ENCODE results near the gene RITA1. TPM values are rescaled to one million over a fixed set of nuclear protein-coding genes. Genes with fewer than 3 reads are reported as not detected.

RITA1 gene
- total and polyA plus RNA-seq, 4 donors = 10.6 to 18.1 (median 14.9) TPM

- H3K9ac ChIP-seq (ENCODE audit: low read depth in 1 of 2, low read length in 2 of 2) = no peak overlapping the region
- H3K27ac ChIP-seq (ENCODE audit: low read depth in 1 of 2, low read length in 2 of 2) = no peak overlapping the region
- DNase-seq (ENCODE audit: low spot score) = no peak
- peaks cover 2 to 38% (median 26%) of the 10 kb centered on the region in 4 donors for H3K36me3 ChIP-seq (ENCODE audit: control insufficient read depth in 4 of 4, insufficient read depth in 3 of 4, low read depth in 1 of 4, low read length in 3 of 4)
- TF ChIP-seq, protein P1, sequence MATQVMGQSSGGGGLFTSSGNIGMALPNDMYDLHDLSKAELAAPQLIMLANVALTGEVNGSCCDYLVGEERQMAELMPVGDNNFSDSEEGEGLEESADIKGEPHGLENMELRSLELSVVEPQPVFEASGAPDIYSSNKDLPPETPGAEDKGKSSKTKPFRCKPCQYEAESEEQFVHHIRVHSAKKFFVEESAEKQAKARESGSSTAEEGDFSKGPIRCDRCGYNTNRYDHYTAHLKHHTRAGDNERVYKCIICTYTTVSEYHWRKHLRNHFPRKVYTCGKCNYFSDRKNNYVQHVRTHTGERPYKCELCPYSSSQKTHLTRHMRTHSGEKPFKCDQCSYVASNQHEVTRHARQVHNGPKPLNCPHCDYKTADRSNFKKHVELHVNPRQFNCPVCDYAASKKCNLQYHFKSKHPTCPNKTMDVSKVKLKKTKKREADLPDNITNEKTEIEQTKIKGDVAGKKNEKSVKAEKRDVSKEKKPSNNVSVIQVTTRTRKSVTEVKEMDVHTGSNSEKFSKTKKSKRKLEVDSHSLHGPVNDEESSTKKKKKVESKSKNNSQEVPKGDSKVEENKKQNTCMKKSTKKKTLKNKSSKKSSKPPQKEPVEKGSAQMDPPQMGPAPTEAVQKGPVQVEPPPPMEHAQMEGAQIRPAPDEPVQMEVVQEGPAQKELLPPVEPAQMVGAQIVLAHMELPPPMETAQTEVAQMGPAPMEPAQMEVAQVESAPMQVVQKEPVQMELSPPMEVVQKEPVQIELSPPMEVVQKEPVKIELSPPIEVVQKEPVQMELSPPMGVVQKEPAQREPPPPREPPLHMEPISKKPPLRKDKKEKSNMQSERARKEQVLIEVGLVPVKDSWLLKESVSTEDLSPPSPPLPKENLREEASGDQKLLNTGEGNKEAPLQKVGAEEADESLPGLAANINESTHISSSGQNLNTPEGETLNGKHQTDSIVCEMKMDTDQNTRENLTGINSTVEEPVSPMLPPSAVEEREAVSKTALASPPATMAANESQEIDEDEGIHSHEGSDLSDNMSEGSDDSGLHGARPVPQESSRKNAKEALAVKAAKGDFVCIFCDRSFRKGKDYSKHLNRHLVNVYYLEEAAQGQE (IDR thresholded peaks at IDR 0.05) = no peak
- TF ChIP-seq FOXA1 (IDR thresholded peaks at IDR 0.05) = no peak
- no peak overlapping the region for H3K4me3 ChIP-seq (ENCODE audit: low read depth in 1 of 3, low read length in 3 of 3)
- H3K4me1 ChIP-seq (ENCODE audit: control insufficient read depth in 4 of 4, insufficient read depth in 4 of 4, low read length in 3 of 4) = peaks cover 9 to 31% (median 11%) of the 10 kb centered on the region in 4 donors
- H3K27me3 ChIP-seq (ENCODE audit: control insufficient read depth in 4 of 4, insufficient read depth in 4 of 4, low read length in 3 of 4) = no peaks in the 10 kb centered on the region
- WGBS = 96% methylated on average over 18 of the region's 18 CpGs
- no peaks in the 10 kb centered on the region for H3K9me3 ChIP-seq (ENCODE audit: control insufficient read depth in 4 of 4, low read length in 3 of 4)
These were observed 46.7 kb downstream of the RITA1 start for GRCh38 chr12:113232089-113232839.

DNA sequence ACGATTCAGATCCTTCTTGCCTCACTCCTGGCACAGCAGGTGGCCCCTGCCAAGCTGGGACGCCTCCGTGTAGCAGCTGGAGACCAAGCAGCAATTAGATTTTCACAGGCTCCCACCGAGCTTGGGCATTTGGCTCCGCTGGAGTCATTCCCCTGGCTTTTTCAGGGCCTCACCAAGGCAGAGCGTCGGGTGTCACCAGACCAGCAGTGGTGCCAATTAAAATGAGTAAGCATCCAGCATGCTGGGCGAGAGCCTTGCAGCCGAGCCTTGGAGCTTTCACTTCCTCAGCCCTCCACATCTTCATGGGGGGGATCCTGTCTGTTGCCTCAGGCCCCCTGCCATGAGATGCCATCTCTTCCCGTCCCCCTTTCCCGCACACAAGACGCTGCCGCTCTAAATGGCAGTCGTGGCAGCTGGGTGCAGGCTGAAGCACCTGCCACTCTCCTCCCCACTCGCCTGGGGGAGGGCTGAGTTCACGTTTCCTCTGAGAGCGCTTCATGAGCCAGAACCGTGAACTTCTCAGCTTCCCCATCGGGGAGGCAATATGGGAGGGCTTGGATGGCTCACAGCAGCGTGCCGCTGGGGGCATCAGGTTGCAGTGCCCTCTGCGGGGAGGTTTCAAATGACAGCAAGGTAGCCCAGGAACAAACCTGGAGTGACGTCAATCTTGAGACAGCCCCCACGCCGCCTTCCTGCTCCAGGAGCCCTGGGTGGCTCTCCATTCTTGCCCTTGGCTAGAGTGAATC, 47.5 kb downstream of the RITA1 start:
- Histone ChIP-seq H3K9ac (ENCODE audit: low read depth in 1 of 2, low read length in 2 of 2) (no peak overlapping the region), H3K27ac (ENCODE audit: low read depth in 1 of 2, low read length in 2 of 2) (no peak overlapping the region), H3K9me3 (ENCODE audit: control insufficient read depth in 4 of 4, low read length in 3 of 4) (no peaks in the 10 kb centered on the region), H3K4me1 (ENCODE audit: control insufficient read depth in 4 of 4, insufficient read depth in 4 of 4, low read length in 3 of 4) (peaks cover 9 to 36% (median 11%) of the 10 kb centered on the region in 4 donors), H3K27me3 (ENCODE audit: control insufficient read depth in 4 of 4, insufficient read depth in 4 of 4, low read length in 3 of 4) (no peaks in the 10 kb centered on the region), H3K4me3 (ENCODE audit: low read depth in 1 of 3, low read length in 3 of 3) (no peak overlapping the region), H3K36me3 (ENCODE audit: control insufficient read depth in 4 of 4, insufficient read depth in 3 of 4, low read depth in 1 of 4, low read length in 3 of 4) (peaks cover 2 to 32% (median 22%) of the 10 kb centered on the region in 4 donors)
- 82% methylated on average over 25 of the region's 25 CpGs for WGBS
- DNase-seq (ENCODE audit: low spot score) = no peak
- TF ChIP-seq YY1 (IDR thresholded peaks at IDR 0.05) (no peak), EGR1 (IDR thresholded peaks at IDR 0.05; ENCODE audit: low read depth in 2 of 2) (no peak), GABPA (IDR thresholded peaks at IDR 0.05 in 1 of 2, conservative IDR thresholded peaks at IDR 0.05 in 1 of 2) (no peak), TAF1 (conservative IDR thresholded peaks at IDR 0.05) (no peak), NR2F2 (IDR thresholded peaks at IDR 0.05) (no peak), RAD21 (IDR thresholded peaks at IDR 0.05) (peak in 1 of 2 donors; percentile 6), RXRA (IDR thresholded peaks at IDR 0.05) (no peak)
- TF ChIP-seq, protein P2, sequence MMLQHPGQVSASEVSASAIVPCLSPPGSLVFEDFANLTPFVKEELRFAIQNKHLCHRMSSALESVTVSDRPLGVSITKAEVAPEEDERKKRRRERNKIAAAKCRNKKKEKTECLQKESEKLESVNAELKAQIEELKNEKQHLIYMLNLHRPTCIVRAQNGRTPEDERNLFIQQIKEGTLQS (IDR thresholded peaks at IDR 0.05) = no peak
- TF ChIP-seq, protein P1 (IDR thresholded peaks at IDR 0.05) = no peak
